ENCODE data around the gene TTI1.

TTI1 gene

GRCh38 chr20:37961066-37961465, 72.2 kb downstream of the TTI1 start:
- TF ChIP-seq SPI1 (IDR thresholded peaks at IDR 0.05; ENCODE audit: low read depth, low read length) = no peak
- TF ChIP-seq TAF1 (IDR thresholded peaks at IDR 0.05; ENCODE audit: low read depth, low read length) = no peak
- no peak for TF ChIP-seq POLR2A (IDR thresholded peaks at IDR 0.05; ENCODE audit: low read depth, low read length)
- no peak for TF ChIP-seq POLR2AphosphoS5 (IDR thresholded peaks at IDR 0.05; ENCODE audit: low read depth, low read length)
- TF ChIP-seq POU2F2 (IDR thresholded peaks at IDR 0.05; ENCODE audit: low read depth, low read length) = no peak
- TF ChIP-seq PAX5 (IDR thresholded peaks at IDR 0.05; ENCODE audit: insufficient read depth, low read length, severe bottlenecking) = no peak
- DNase-seq (ENCODE audit: insufficient read length, low spot score) = no peak
- no peak for FAIRE-seq

- FAIRE-seq (no peak), DNase-seq (ENCODE audit: insufficient read length, low spot score) (no peak)
- TF ChIP-seq PAX5 (IDR thresholded peaks at IDR 0.05; ENCODE audit: insufficient read depth, low read length, severe bottlenecking) = no peak
Measured at GRCh38 chr20:37958856-37959520, 74.3 kb downstream of the TTI1 start.

- FAIRE-seq (no peak), DNase-seq (ENCODE audit: insufficient read length, low spot score) (no peak)
- TF ChIP-seq PAX5 (IDR thresholded peaks at IDR 0.05; ENCODE audit: insufficient read depth, low read length, severe bottlenecking) = no peak
- TF ChIP-seq SPI1 (IDR thresholded peaks at IDR 0.05; ENCODE audit: low read depth, low read length) = no peak
- no peak for TF ChIP-seq POLR2A (IDR thresholded peaks at IDR 0.05; ENCODE audit: low read depth, low read length)
- no peak for TF ChIP-seq TAF1 (IDR thresholded peaks at IDR 0.05; ENCODE audit: low read depth, low read length)
- TF ChIP-seq POLR2AphosphoS5 (IDR thresholded peaks at IDR 0.05; ENCODE audit: low read depth, low read length) = no peak
- TF ChIP-seq POU2F2 (IDR thresholded peaks at IDR 0.05; ENCODE audit: low read depth, low read length) = no peak
Measured at GRCh38 chr20:37956107-37956585, 77.1 kb downstream of the TTI1 start.

GRCh38 chr20:37955511-37955910, 77.7 kb downstream of the TTI1 start:
- DNase-seq (ENCODE audit: insufficient read length, low spot score) (no peak), FAIRE-seq (no peak)
- TF ChIP-seq POLR2A (IDR thresholded peaks at IDR 0.05; ENCODE audit: low read depth, low read length) (no peak), SPI1 (IDR thresholded peaks at IDR 0.05; ENCODE audit: low read depth, low read length) (no peak), POLR2AphosphoS5 (IDR thresholded peaks at IDR 0.05; ENCODE audit: low read depth, low read length) (no peak), PAX5 (IDR thresholded peaks at IDR 0.05; ENCODE audit: insufficient read depth, low read length, severe bottlenecking) (no peak), POU2F2 (IDR thresholded peaks at IDR 0.05; ENCODE audit: low read depth, low read length) (no peak), TAF1 (IDR thresholded peaks at IDR 0.05; ENCODE audit: low read depth, low read length) (no peak)

- no peak for TF ChIP-seq PAX5 (IDR thresholded peaks at IDR 0.05; ENCODE audit: insufficient read depth, low read length, severe bottlenecking)
- no peak for TF ChIP-seq TAF1 (IDR thresholded peaks at IDR 0.05; ENCODE audit: low read depth, low read length)
- TF ChIP-seq POLR2A (IDR thresholded peaks at IDR 0.05; ENCODE audit: low read depth, low read length) = no peak
- TF ChIP-seq POLR2AphosphoS5 (IDR thresholded peaks at IDR 0.05; ENCODE audit: low read depth, low read length) = no peak
- TF ChIP-seq POU2F2 (IDR thresholded peaks at IDR 0.05; ENCODE audit: low read depth, low read length) = no peak
- TF ChIP-seq SPI1 (IDR thresholded peaks at IDR 0.05; ENCODE audit: low read depth, low read length) = no peak
- DNase-seq (ENCODE audit: insufficient read length, low spot score) (no peak), FAIRE-seq (no peak)
Measured at GRCh38 chr20:37954626-37955025, 78.6 kb downstream of the TTI1 start.

GRCh38 chr20:37954190-37954589, 79.1 kb downstream of the TTI1 start:
- FAIRE-seq = no peak
- no peak for TF ChIP-seq SPI1 (IDR thresholded peaks at IDR 0.05; ENCODE audit: low read depth, low read length)
- TF ChIP-seq POLR2AphosphoS5 (IDR thresholded peaks at IDR 0.05; ENCODE audit: low read depth, low read length) = no peak
- no peak for TF ChIP-seq TAF1 (IDR thresholded peaks at IDR 0.05; ENCODE audit: low read depth, low read length)
- no peak for TF ChIP-seq PAX5 (IDR thresholded peaks at IDR 0.05; ENCODE audit: insufficient read depth, low read length, severe bottlenecking)
- TF ChIP-seq POLR2A (IDR thresholded peaks at IDR 0.05; ENCODE audit: low read depth, low read length) = no peak
- TF ChIP-seq POU2F2 (IDR thresholded peaks at IDR 0.05; ENCODE audit: low read depth, low read length) = no peak
- no peak for DNase-seq (ENCODE audit: insufficient read length, low spot score)

GRCh38 chr20:37948956-37949355, 84.3 kb downstream of the TTI1 start:
- DNase-seq (ENCODE audit: insufficient read length, low spot score) (no peak), FAIRE-seq (no peak)
- no peak for TF ChIP-seq SPI1 (IDR thresholded peaks at IDR 0.05; ENCODE audit: low read depth, low read length)
- TF ChIP-seq POU2F2 (IDR thresholded peaks at IDR 0.05; ENCODE audit: low read depth, low read length) = no peak

GRCh38 chr20:37947943-37948342, 85.3 kb downstream of the TTI1 start:
- no peak for FAIRE-seq
- no peak for DNase-seq (ENCODE audit: insufficient read length, low spot score)
- no peak for TF ChIP-seq SPI1 (IDR thresholded peaks at IDR 0.05; ENCODE audit: low read depth, low read length)
- TF ChIP-seq POLR2A (IDR thresholded peaks at IDR 0.05; ENCODE audit: low read depth, low read length) = no peak
- no peak for TF ChIP-seq PAX5 (IDR thresholded peaks at IDR 0.05; ENCODE audit: insufficient read depth, low read length, severe bottlenecking)
- no peak for TF ChIP-seq POLR2AphosphoS5 (IDR thresholded peaks at IDR 0.05; ENCODE audit: low read depth, low read length)
- TF ChIP-seq POU2F2 (IDR thresholded peaks at IDR 0.05; ENCODE audit: low read depth, low read length) = no peak
- no peak for TF ChIP-seq TAF1 (IDR thresholded peaks at IDR 0.05; ENCODE audit: low read depth, low read length)

GRCh38 chr20:37946946-37947345, 86.3 kb downstream of the TTI1 start:
- DNase-seq (ENCODE audit: insufficient read length, low spot score) (no peak), FAIRE-seq (no peak)
- TF ChIP-seq POU2F2 (IDR thresholded peaks at IDR 0.05; ENCODE audit: low read depth, low read length) (no peak), TAF1 (IDR thresholded peaks at IDR 0.05; ENCODE audit: low read depth, low read length) (no peak)

- no peak for FAIRE-seq
- no peak for DNase-seq (ENCODE audit: insufficient read length, low spot score)
- TF ChIP-seq PAX5 (IDR thresholded peaks at IDR 0.05; ENCODE audit: insufficient read depth, low read length, severe bottlenecking) (no peak), TAF1 (IDR thresholded peaks at IDR 0.05; ENCODE audit: low read depth, low read length) (no peak), POLR2A (IDR thresholded peaks at IDR 0.05; ENCODE audit: low read depth, low read length) (no peak), SPI1 (IDR thresholded peaks at IDR 0.05; ENCODE audit: low read depth, low read length) (no peak), POLR2AphosphoS5 (IDR thresholded peaks at IDR 0.05; ENCODE audit: low read depth, low read length) (no peak), POU2F2 (IDR thresholded peaks at IDR 0.05; ENCODE audit: low read depth, low read length) (no peak)
Measured at GRCh38 chr20:37945091-37945547, 88.1 kb downstream of the TTI1 start.
